Small intestine (tissue), 7 donors: ENCODE results near the gene EXT2. TPM values are rescaled to one million over a fixed set of nuclear protein-coding genes. Genes with fewer than 3 reads are reported as not detected.

Source experiments
- DNase-seq, 2 donors: peaks; one replicate each; pipeline versions ENCODE4 v3.0.0 to v3.0.0-alpha.2; 2013
- FAIRE-seq: peaks from 2 replicates; lab custom pipeline; 2012; peaks lifted over from hg19 to GRCh38; lab: Jason Lieb, UNC
- H3K27ac ChIP-seq, 3 donors: one replicate each; pipeline ENCODE4 v1.5.1; 2013; ENCODE audit warnings: low read length in 2 of 3, mild to moderate bottlenecking in 2 of 3, control low read depth in 1 of 3, inconsistent platforms in 1 of 3, low read depth in 1 of 3, moderate library complexity in 1 of 3
- H3K27me3 ChIP-seq, 3 donors: one replicate each; pipeline ENCODE4 v1.6.1; 2013; ENCODE audit warnings: low read length in 3 of 3, inconsistent platforms in 1 of 3; ENCODE audit not compliant: control insufficient read depth in 3 of 3, insufficient read depth in 3 of 3
- H3K36me3 ChIP-seq, 3 donors: one replicate each; pipeline ENCODE4 v1.6.1; 2013; ENCODE audit warnings: low read length in 3 of 3, inconsistent platforms in 1 of 3, low read depth in 1 of 3, mild to moderate bottlenecking in 1 of 3, moderate library complexity in 1 of 3; ENCODE audit not compliant: control insufficient read depth in 3 of 3, insufficient read depth in 2 of 3
- H3K4me1 ChIP-seq, 3 donors: one replicate each; pipeline ENCODE4 v1.6.1; 2013; ENCODE audit warnings: low read length in 2 of 3, inconsistent platforms in 1 of 3, low read depth in 1 of 3, mild to moderate bottlenecking in 1 of 3, moderate library complexity in 1 of 3; ENCODE audit not compliant: control insufficient read depth in 3 of 3, insufficient read depth in 2 of 3
- H3K4me3 ChIP-seq, 3 donors: one replicate each; pipeline ENCODE4 v1.5.1; 2013; ENCODE audit warnings: low read length in 3 of 3, control low read depth in 1 of 3, inconsistent platforms in 1 of 3, low read depth in 1 of 3, mild to moderate bottlenecking in 1 of 3, moderate library complexity in 1 of 3
- H3K9me3 ChIP-seq, 2 donors: one replicate each; pipeline ENCODE4 v1.6.1; 2013; ENCODE audit warnings: low read depth in 1 of 2, low read length in 1 of 2; ENCODE audit not compliant: control insufficient read depth in 2 of 2, insufficient read depth in 1 of 2
- WGBS, 3 donors: extraction: QIAGEN DNeasy Blood & Tissue Kit; methylation state at CpG; one replicate each; pipeline ENCODE4 v1.1.7; 2013; 5-methylcytosine and 5-hydroxymethylcytosine counted together
- polyA plus RNA-seq, 4 donors: library from polyadenylated mRNA; stranded (reverse) in 3 of 4; unstranded in 1 of 4; fragments of 200-250 nt in 3 of 4; fragments of 120-200 nt in 1 of 4; gene quantifications; one replicate each; pipeline versions ENCODE4 v1.2.1 to v1.2.3, GENCODE V29; 2013
- donor health status: healthy with polysubstance abuse.
- donor health status: control.
- donor health status: control.
- donor health status: Bipolar disorder and iron deficiency.
- donor health status: healthy.

EXT2 gene
- polyA plus RNA-seq, 4 donors: 18.6 to 47.1 (median 28.6) TPM

- peaks cover 0 to 2% (median 0%) of the 10 kb centered on the region in 3 donors for H3K27me3 ChIP-seq
- no peak for FAIRE-seq
Observed at GRCh38 chr11:44260081-44260480, 164.6 kb downstream of the EXT2 start.

GRCh38 chr11:44261800-44262591 is 166.5 kb downstream of the EXT2 start:
- DNase-seq: no peak
- Histone ChIP-seq H3K4me1 (no peaks in the 10 kb centered on the region), H3K27me3 (peaks cover 0 to 2% (median 0%) of the 10 kb centered on the region in 3 donors), H3K27ac (no peak overlapping the region), H3K36me3 (peaks cover 0 to 5% (median 0%) of the 10 kb centered on the region in 3 donors), H3K4me3 (no peak overlapping the region), H3K9me3 (peaks cover 0 to 3% of the 10 kb centered on the region in 2 donors)
- FAIRE-seq: no peak
- 82 to 87% (median 85%) methylated on average over 14 of the region's 14 CpGs for WGBS, 3 donors

More at GRCh38 chr11:44260081-44260480, 164.6 kb downstream of the EXT2 start:
- no peak for DNase-seq
- Histone ChIP-seq H3K4me1 (peaks cover 0 to 4% (median 0%) of the 10 kb centered on the region in 3 donors), H3K36me3 (peaks cover 0 to 5% (median 0%) of the 10 kb centered on the region in 3 donors), H3K27ac (no peak overlapping the region), H3K9me3 (peaks cover 0 to 3% of the 10 kb centered on the region in 2 donors), H3K4me3 (no peak overlapping the region)
- WGBS, 3 donors: 36 to 70% (median 64%) methylated on average over 4 of the region's 4 CpGs

GRCh38 chr11:44263738-44264437 is 168.4 kb downstream of the EXT2 start:
- H3K4me1 ChIP-seq: no peaks in the 10 kb centered on the region
- no peak overlapping the region for H3K4me3 ChIP-seq
- H3K27me3 ChIP-seq: peaks cover 0 to 2% (median 0%) of the 10 kb centered on the region in 3 donors
- no peaks in the 10 kb centered on the region for H3K9me3 ChIP-seq
- H3K36me3 ChIP-seq: no peaks in the 10 kb centered on the region
- WGBS, 3 donors: 72 to 85% (median 74%) methylated on average over 17 to 20 of the region's 20 CpGs
- FAIRE-seq (no peak), DNase-seq (no peak)
- no peak overlapping the region for H3K27ac ChIP-seq

- peaks cover 0 to 2% (median 0%) of the 10 kb centered on the region in 3 donors for H3K27me3 ChIP-seq
- 62 to 83% (median 78%) methylated on average over 8 of the region's 8 CpGs for WGBS, 3 donors
- no peaks in the 10 kb centered on the region for H3K9me3 ChIP-seq
- no peak overlapping the region for H3K27ac ChIP-seq
- no peaks in the 10 kb centered on the region for H3K36me3 ChIP-seq
- no peak overlapping the region for H3K4me3 ChIP-seq
- FAIRE-seq (no peak), DNase-seq (no peak)
- no peaks in the 10 kb centered on the region for H3K4me1 ChIP-seq
Observed at GRCh38 chr11:44264438-44264749, 168.9 kb downstream of the EXT2 start.

GRCh38 chr11:44264761-44265160 is 169.3 kb downstream of the EXT2 start:
- DNase-seq (no peak), FAIRE-seq (no peak)
- H3K4me3 ChIP-seq: no peak overlapping the region
- no peaks in the 10 kb centered on the region for H3K4me1 ChIP-seq
- no peak overlapping the region for H3K27ac ChIP-seq
- peaks cover 0 to 2% (median 0%) of the 10 kb centered on the region in 3 donors for H3K27me3 ChIP-seq
- no peaks in the 10 kb centered on the region for H3K9me3 ChIP-seq
- H3K36me3 ChIP-seq: no peaks in the 10 kb centered on the region
- 83 to 88% (median 84%) methylated on average over 21 to 22 of the region's 22 CpGs for WGBS, 3 donors

GRCh38 chr11:44266056-44266780 is 170.7 kb downstream of the EXT2 start:
- Histone ChIP-seq H3K36me3 (no peaks in the 10 kb centered on the region), H3K4me3 (no peak overlapping the region), H3K9me3 (no peaks in the 10 kb centered on the region), H3K27ac (no peak overlapping the region), H3K27me3 (no peaks in the 10 kb centered on the region), H3K4me1 (no peaks in the 10 kb centered on the region)
- DNase-seq (no peak), FAIRE-seq (no peak)
- 78 to 86% (median 82%) methylated on average over 8 to 9 of the region's 9 CpGs for WGBS, 3 donors

GRCh38 chr11:44267006-44267749 is 171.7 kb downstream of the EXT2 start:
- Histone ChIP-seq H3K27ac (no peak overlapping the region), H3K9me3 (no peaks in the 10 kb centered on the region), H3K4me3 (no peak overlapping the region), H3K27me3 (no peaks in the 10 kb centered on the region), H3K36me3 (no peaks in the 10 kb centered on the region), H3K4me1 (no peaks in the 10 kb centered on the region)
- WGBS, 3 donors: 68 to 84% (median 76%) methylated on average over 24 of the region's 24 CpGs
- DNase-seq: no peak
- FAIRE-seq: no peak
